ENCODE data around the gene PNLIP.

PNLIP gene

GRCh38 chr10:116545756-116546155 is at the start of gene PNLIP:
Gene PNLIP (plus strand): TSS chr10:116545931. CDS start chr10:116546093, 162 bp downstream.
- DNase-seq (ENCODE audit: low spot score), result no peak
- TF ChIP-seq CTCF (IDR thresholded peaks at IDR 0.05; ENCODE audit: extremely low read depth, missing control alignments), result no peak

- no peak for DNase-seq (ENCODE audit: low spot score)
- TF ChIP-seq CTCF (IDR thresholded peaks at IDR 0.05; ENCODE audit: extremely low read depth, missing control alignments), result no peak
These were observed 40.9 kb upstream of the PNLIP start for GRCh38 chr10:116504786-116505185.

DNA sequence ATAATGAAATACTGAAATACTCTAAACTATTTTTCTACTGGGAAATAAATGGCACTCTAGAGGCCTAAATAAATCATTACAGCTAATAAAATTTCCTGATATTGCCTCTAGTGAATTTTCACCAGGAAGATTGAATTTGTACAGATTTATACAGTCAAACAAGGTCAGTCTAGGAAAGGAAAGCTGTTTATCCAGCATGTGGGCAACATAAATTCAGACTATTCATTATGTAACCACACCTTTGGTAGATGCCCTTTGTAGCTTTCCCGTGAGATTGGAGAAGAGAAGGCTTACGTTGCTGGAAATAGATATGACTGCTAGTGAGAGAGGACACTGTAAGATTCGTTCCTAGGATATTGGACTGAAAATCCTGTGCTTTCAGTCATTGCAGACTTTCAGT is 35.2 kb upstream of the PNLIP start:
- TF ChIP-seq CTCF (IDR thresholded peaks at IDR 0.05; ENCODE audit: extremely low read depth, missing control alignments), result no peak
- no peak for DNase-seq (ENCODE audit: low spot score)

GRCh38 chr10:116511365-116511764 is 34.4 kb upstream of the PNLIP start:
- no peak for TF ChIP-seq CTCF (IDR thresholded peaks at IDR 0.05; ENCODE audit: extremely low read depth, missing control alignments)
- DNase-seq (ENCODE audit: low spot score), result no peak

- DNase-seq (ENCODE audit: low spot score), result peak; percentile 42
- TF ChIP-seq CTCF (IDR thresholded peaks at IDR 0.05; ENCODE audit: extremely low read depth, missing control alignments), result peak; percentile 55
These were observed 24.1 kb upstream of the PNLIP start for GRCh38 chr10:116521424-116522290.

DNA sequence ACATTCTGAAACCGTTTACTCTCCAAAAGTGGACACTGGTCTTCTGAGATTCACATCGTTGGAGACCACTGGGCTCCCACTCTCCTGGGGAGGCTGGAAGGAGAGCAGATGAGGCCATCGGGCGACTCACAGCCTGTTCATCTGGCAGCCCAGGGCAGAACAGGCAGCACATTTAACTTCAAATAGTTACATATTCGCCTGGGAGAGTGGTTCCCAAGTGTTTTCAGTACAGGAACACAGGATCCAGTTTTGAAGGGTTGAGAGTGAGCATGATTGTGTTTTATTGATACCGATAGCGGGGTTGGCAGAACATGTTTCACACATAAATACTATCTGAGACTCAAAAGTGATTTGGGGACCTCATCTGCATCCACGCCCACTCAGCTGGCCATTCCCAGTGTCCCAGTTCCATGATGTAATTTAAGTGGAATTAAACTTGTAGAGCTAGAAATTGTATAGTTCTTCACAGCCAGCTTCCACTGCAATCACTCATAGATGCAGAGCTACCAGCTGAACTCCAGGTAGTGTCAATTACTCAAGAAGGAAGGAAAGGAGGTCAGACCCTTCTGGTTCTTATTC is 22.8 kb upstream of the PNLIP start:
- no peak for DNase-seq (ENCODE audit: low spot score)
- TF ChIP-seq CTCF (IDR thresholded peaks at IDR 0.05; ENCODE audit: extremely low read depth, missing control alignments), result no peak

DNA sequence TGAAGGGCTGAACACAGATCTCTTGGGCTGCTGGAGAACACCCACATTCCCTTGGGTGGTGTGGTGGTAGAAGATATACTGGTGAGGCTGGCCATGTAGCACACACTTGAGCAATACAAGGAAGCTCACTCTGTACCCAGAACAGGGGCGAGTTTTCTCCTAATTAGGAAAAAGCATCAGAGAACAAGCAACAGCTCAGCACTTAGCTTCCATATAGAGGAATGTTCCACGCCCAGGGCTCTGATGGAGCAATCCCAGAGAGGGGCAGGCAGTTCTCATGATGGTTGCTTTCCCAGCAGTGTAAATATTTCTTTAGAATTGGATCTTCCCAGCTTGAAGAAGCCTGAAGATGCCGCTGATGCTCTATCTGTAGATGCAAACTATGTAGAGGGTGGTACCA is 21.0 kb upstream of the PNLIP start:
- TF ChIP-seq CTCF (IDR thresholded peaks at IDR 0.05; ENCODE audit: extremely low read depth, missing control alignments), result no peak
- DNase-seq (ENCODE audit: low spot score), result no peak

Measured in GM20000 (cell line).